Cardiac fibroblast (primary cell): ENCODE measurements around the gene LRP1-AS.

ENCODE experiments used
- DNase-seq, 2 donors: peaks; one replicate each; pipeline versions ENCODE4 v3.0.0 to v3.0.0-alpha.2; 2010; ENCODE audit warnings: low read depth in 2 of 2
- H3K4me3 ChIP-seq, 2 donors: replicated peaks in 1 of 2; 1 replicate in 1 of 2; 2 replicates in 1 of 2; pipeline ENCODE4 v1.5.1; 2011; ENCODE audit warnings: low read depth in 2 of 2, low read length in 2 of 2, mild to moderate bottlenecking in 2 of 2, moderate library complexity in 1 of 2
- CTCF ChIP-seq: IDR thresholded peaks from one replicate; pipeline ENCODE4 v1.5.1; 2011; ENCODE audit warnings: low read depth, mild to moderate bottlenecking, low read length, inconsistent platforms

Gene LRP1-AS

GRCh38 chr12:57169969-57170368, 22.6 kb upstream of the LRP1-AS start:
- H3K4me3 ChIP-seq = no peak overlapping the region
- no peak for TF ChIP-seq CTCF
- no peak for DNase-seq

GRCh38 chr12:57169046-57169795, 21.8 kb upstream of the LRP1-AS start:
- DNase-seq = no peak
- TF ChIP-seq CTCF = no peak
- no peak overlapping the region for H3K4me3 ChIP-seq

GRCh38 chr12:57168058-57168457, 20.6 kb upstream of the LRP1-AS start:
- TF ChIP-seq CTCF = no peak
- H3K4me3 ChIP-seq = no peak overlapping the region
- DNase-seq = no peak

GRCh38 chr12:57166971-57167371, 19.6 kb upstream of the LRP1-AS start:
- no peak overlapping the region for H3K4me3 ChIP-seq
- DNase-seq = peak; percentile 38 to 92
- TF ChIP-seq CTCF = no peak

GRCh38 chr12:57165741-57166140, 18.3 kb upstream of the LRP1-AS start:
- no peak overlapping the region for H3K4me3 ChIP-seq
- DNase-seq = peak in 1 of 2 donors; percentile 40
- no peak for TF ChIP-seq CTCF

- TF ChIP-seq CTCF = no peak
- no peak overlapping the region for H3K4me3 ChIP-seq
- DNase-seq = peak; percentile 54 to 56
Observed at GRCh38 chr12:57164966-57165625, 17.7 kb upstream of the LRP1-AS start.
